Neural progenitor cell (in vitro differentiated cells): ENCODE results near the gene FAM53A.

Source experiments
- EZH2phosphoT487 ChIP-seq: fragments of 200-600 bp; sonication (generic); IDR thresholded peaks from 2 replicates; pipeline ENCODE4 v1.6.1; 2017; ENCODE audit warnings: antibody characterized with exemption
- TF ChIP-seq, protein P1 (sequence below): fragments of 200-600 bp; sonication (generic); IDR thresholded peaks from 2 replicates; pipeline ENCODE4 v1.5.1; 2017; ENCODE audit warnings: antibody characterized with exemption, mild to moderate bottlenecking

GRCh38 chr4:1682860-1683259 is 1.3 kb downstream of the FAM53A start:
- no peak for TF ChIP-seq EZH2phosphoT487
- TF ChIP-seq, protein P1, sequence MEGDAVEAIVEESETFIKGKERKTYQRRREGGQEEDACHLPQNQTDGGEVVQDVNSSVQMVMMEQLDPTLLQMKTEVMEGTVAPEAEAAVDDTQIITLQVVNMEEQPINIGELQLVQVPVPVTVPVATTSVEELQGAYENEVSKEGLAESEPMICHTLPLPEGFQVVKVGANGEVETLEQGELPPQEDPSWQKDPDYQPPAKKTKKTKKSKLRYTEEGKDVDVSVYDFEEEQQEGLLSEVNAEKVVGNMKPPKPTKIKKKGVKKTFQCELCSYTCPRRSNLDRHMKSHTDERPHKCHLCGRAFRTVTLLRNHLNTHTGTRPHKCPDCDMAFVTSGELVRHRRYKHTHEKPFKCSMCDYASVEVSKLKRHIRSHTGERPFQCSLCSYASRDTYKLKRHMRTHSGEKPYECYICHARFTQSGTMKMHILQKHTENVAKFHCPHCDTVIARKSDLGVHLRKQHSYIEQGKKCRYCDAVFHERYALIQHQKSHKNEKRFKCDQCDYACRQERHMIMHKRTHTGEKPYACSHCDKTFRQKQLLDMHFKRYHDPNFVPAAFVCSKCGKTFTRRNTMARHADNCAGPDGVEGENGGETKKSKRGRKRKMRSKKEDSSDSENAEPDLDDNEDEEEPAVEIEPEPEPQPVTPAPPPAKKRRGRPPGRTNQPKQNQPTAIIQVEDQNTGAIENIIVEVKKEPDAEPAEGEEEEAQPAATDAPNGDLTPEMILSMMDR, result no peak
